Globus pallidus (tissue), 1 donor: Measurements from ENCODE around the gene ATP2C1.

ENCODE experiments used
- DNase-seq: peaks from one replicate; pipeline ENCODE4 v3.0.0-alpha.2; 2015; ENCODE audit warnings: low spot score

ATP2C1 gene

DNA sequence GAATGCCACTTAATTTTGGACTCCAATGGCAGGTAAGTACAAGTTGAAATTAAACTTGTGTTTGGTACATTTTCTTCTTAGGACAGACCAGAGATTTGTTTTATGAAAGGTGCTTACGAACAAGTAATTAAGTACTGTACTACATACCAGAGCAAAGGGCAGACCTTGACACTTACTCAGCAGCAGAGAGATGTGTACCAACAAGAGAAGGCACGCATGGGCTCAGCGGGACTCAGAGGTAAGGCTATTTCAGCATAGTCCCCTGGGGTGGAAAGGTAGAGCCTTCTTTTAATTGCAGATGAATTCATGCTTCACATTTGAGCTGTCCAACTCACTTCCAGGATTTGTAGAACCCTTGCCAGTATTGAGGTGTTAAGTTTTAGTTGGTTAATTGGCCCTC, 81.4 kb downstream of the ATP2C1 start:
- DNase-seq, result no peak

DNA sequence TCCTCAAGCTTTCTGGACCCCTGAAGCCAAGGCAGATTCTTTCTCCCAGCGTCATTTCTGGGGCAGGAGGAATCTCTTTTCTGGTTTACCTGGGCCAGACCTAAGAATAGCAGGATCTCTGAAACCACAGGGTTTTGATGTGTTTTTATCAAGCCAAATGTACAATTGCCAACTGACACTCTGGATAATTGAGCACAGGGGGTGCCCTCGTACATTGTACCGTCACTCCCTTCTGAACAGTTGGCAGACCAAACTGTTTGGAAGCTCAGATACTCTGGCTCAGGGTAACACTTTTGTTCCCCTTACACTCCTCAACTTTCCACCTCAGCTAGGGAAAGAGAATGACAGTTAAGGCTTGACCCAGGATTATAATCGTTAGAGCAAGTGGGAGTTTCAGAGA, 82.8 kb downstream of the ATP2C1 start:
- DNase-seq, result no peak

GRCh38 chr3:130979117-130979516, 85.2 kb downstream of the ATP2C1 start:
- DNase-seq, result no peak

GRCh38 chr3:130981469-130981868, 87.6 kb downstream of the ATP2C1 start:
- no peak for DNase-seq

- no peak for DNase-seq
Observed at GRCh38 chr3:130990282-130990681, 96.4 kb downstream of the ATP2C1 start.

- DNase-seq, result no peak
Observed at GRCh38 chr3:130991126-130991525, 97.2 kb downstream of the ATP2C1 start.

DNA sequence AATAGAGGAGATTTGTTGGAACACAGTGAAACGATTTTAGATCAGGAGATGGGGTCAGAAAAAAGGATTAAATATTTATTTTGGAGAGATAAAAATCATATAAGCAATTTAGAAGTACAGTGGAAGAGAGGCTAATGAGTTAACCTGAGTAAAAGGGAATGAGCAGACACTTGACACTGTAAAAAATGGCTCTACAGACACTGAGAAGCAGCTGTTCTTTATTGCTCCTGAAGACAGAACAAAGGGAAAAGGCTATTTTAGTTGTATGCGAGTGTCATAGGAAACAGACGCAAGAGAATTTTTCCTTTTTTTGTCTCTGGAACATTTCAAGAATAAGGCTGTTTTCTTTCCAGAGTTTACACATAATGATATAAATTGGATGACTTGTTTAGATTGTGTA, 98.5 kb downstream of the ATP2C1 start:
- DNase-seq, result no peak

DNA sequence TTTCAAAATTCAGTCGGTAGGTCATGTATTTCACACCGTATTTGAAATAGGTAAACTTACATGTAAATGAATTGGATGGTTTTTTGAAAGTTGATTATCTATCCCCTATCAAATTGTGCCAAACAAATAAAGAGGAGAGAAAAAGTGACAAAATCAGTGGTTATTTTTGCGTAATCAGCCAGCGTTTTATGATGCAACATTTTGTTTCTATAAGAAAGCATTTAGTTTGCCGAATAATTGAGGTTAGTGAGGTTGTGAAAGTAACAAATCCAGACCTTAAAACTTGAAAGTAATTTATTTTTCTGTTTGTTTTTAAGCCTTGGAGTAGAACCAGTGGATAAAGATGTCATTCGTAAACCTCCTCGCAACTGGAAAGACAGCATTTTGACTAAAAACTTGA, 103.4 kb downstream of the ATP2C1 start:
- DNase-seq, result no peak

GRCh38 chr3:131001071-131001470, 107.2 kb downstream of the ATP2C1 start:
- DNase-seq, result no peak

GRCh38 chr3:131004603-131005002, 110.7 kb downstream of the ATP2C1 start:
- no peak for DNase-seq

GRCh38 chr3:131007256-131007655, 113.4 kb downstream of the ATP2C1 start:
- DNase-seq, result no peak

DNA sequence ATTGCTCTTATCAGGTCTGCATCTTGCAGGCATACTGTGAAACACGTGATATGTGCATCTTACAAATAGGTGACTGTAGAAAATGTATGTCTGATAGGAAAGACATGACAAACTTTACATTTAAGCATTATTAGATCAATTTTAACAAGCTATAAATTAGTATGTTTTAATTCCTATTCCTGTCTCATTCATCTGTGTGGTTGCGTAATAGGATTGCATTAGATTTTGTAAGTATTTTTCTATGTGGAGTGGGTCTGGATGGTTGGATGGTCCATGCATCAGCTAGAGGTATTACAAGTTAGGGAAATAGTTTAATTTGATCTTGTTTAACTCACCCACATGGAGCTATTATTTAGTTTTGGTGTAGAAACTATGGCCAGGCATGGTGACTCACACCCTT, 113.9 kb downstream of the ATP2C1 start:
- no peak for DNase-seq

DNA sequence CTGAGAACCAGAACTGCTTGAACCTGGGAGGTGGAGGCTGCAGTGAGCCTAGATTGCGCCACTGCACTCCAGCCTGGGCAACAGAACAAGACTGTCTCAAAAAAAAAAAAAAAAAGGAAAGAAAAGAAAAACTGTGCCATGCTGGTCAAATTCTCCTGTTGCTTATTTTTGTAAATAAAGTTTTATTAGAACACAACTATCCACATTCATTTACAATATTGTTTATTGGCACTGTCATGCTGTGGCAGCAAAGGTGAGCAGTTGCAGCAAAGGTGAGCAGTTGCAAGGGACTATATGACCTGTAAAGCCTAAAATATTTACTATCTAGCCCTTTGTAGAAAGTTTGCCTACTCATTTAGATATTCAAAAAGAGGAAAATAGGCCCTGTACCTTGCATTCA, 114.4 kb downstream of the ATP2C1 start:
- no peak for DNase-seq

GRCh38 chr3:131009698-131010097, 115.8 kb downstream of the ATP2C1 start:
- no peak for DNase-seq

DNA sequence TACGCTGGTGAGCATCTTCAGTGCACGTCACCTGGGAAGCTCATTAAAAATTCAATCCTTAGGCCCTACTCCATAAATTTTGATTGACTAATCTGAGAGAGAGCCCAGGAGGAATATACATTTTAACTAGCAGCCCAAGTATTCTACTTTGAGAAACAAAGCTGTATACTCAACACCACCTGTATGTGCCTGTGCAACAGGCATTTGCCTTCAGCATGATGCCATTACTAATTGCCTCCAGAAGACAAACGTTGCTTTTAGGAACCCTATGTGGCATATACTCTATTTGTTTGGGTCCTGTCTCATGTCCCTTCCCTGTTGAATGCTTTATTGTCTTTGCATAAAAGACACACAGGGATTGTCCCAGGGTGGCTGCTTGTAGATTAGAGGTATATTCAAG, 125.1 kb downstream of the ATP2C1 start:
- DNase-seq, result no peak

GRCh38 chr3:131020122-131020693, 126.3 kb downstream of the ATP2C1 start:
- DNase-seq, result no peak

- no peak for DNase-seq
Observed at GRCh38 chr3:131025539-131025938, 131.7 kb downstream of the ATP2C1 start.

DNA sequence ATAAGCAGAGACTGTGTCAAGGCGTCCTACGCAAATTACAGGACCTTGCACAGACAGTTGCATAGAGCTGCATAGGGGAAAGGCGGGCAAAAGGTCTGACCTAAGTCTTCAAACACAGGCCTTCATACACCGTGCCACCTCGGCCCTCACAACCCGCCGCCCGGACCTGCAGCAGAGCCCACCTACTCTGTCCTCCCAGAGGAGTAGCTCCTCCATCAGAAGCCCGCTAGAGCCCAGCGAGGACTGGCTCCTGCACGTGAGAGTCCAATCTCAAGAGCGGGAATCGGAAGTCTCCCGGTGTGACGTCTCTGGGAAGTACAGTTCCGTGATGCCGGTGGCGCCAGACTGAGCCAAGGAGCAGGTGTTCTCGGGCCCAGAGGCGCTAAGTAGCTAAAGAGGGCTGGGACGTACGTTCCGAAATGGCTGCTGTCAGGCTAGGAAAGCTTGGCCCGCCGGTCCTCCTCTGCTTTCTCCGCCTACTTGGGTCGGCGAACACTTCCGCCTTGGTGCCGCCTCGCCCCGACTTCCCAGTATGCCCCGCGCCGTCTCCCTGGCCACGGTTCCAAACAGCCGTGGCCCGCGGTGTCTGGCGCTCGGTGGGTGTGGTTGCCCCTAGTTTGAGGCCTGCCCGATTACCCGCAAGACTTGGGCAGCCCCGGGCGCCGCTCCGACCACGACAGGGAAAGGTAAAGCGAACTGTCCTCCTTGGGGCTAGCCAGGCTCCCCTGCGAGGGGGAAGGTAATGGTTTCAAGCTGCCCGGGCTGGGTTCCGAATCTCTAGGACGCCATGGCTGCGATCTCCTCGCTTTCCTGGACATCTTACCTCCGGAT, 132.7 kb downstream of the ATP2C1 start, which contains the start of the genes ASTE1 and NEK11:
Gene ASTE1, minus strand, starts transcription at position 505 of the 831 bp plus-strand sequence. CDS start 1,519 bp downstream, outside the sequence.
Gene NEK11, plus strand, starts transcription at position 557 of the 831 bp plus-strand sequence. CDS start 2,832 bp downstream, outside the sequence.
- peak; percentile 81 for DNase-seq

DNA sequence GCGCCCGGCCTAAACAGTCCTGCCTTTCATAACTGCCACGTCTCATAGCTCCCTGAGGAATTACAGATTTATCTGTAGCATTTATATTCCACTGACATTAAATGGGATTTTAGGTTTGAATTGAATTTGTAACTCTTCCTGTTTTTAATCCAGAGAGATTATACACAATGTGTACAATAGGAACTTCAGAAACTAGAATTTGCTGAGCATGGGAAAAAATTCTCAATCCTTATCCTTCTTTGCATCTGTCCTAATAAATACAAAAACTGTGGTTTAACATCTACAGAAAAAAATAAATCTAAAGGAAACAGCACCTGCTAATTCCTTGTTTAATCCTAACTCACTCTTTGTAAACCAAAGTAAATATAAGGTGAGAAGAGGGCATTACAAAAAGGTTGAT, 135.0 kb downstream of the ATP2C1 start:
- DNase-seq, result no peak

DNA sequence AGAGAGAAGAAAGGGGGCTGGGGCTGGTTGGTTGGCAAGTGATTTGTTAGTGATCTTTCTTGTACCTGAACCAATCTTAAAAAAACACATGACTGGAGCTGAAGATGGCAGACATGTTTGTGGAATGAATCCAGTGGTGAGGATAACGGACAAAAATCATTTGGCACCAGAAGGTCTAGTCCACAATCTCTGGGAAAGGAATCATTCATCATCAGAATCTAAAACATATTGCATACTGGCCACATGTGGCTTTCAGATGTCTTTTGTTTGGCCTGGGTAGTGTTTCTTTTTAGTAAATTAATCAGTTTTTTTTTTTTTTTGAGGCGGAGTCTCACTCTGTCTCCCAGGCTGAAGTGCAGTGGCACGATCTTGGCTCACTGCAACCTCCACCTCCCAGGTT, 137.8 kb downstream of the ATP2C1 start:
- no peak for DNase-seq

DNA sequence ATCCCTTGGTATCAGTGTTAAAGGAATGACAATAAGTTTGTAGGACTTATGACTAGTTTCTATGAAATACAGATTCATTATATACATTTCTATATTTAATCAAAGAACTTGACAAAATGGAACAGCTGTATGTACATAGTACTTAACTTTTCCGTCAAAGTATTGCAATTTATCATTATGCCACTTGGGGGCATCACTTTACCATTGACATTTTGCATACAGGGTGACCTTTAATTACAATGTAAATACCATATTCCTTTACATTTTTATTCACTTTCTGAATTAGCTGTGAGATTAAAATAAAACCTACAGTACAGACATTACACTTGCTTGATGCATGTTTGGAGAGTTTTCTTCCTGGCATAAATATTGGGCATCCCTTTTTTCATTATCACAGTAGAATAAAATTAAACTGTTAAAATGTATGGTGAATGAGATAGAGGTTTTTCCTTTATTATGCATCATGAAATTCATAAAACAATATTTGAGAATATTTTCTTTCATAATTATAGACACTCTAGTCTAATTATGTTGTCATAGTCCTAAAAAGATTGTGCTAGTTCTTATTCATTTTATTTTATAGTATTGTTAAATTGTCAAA, 139.7 kb downstream of the ATP2C1 start:
- peak; percentile 38 for DNase-seq

DNA sequence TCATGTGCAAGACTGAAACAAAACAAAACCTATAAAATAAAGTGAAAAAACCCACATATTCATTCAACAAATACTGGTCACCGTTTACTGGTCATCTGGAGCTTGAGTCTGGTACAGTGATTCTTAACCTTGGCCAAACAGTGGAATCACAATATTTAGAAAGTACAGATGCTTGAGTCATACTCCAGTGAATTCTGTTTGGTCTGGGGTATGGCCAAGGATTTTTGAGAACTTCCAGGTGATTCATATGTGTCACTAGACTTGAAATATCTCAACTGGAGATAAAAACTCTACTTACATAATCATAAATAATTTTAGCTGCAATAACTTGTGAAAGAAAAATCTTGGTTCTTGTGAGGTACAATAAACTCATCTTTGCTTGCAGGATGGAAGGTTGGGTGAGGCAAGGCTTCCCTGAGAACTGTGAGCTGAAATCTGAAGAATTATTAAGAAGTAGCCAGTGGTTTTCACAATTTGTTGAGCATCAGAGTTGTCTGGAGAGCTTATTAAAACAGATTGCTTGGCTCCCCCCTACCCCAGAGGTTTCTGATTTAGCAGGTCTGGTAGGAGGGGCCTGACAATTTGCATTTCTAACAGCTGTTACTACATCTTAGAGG, 142.4 kb downstream of the ATP2C1 start:
- no peak for DNase-seq

DNA sequence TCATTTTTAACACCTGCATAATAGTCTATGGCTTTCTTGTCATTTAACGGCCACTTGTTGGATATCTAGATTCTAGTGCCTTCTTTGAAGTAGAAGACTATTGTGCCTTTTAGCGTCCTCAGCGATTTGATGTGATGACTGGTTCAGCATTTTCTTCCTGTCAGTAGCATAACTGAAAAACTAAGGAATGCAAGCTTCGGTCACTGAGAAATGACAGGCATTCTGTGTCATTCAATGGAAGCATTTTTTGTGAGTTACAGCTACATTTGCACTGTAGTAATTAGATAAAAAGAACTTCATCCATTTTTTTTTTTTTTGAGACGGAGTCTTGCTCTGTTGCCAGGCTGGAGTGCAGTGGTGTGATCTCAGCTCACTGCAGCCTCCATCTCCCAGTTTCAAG, 143.1 kb downstream of the ATP2C1 start:
- no peak for DNase-seq
